NCI-H1694 (cell line): Measurements from ENCODE around the gene TLK1.
"Not testable (repeated sequence)": the region's sequence is repeated elsewhere in the genome, so short reads cannot be mapped to it uniquely, and the experiment has no call there.

ENCODE experiments used
- DNase-seq: peaks from one replicate; lab custom pipeline; 2025; lab: John Stamatoyannopoulos, UW

Gene TLK1

DNA sequence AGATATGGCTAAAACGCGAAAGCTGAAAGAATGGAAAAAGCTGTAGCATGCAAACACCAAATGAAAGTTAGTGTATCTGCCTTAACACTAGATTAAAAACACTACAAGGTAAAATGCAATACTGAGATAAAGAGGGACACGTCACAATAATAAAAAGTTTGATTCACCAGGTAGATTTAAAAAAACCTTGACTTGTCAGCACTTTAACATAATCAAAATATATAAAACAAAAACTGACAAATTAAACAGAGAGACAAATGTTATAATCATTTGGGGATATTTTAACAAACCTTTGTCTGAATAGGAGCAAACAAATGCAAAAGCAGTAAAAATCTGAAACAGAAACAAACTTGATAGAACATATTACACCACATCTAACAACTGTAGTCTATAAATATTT lies 18.3 kb downstream of the TLK1 start:
- no peak for DNase-seq

DNA sequence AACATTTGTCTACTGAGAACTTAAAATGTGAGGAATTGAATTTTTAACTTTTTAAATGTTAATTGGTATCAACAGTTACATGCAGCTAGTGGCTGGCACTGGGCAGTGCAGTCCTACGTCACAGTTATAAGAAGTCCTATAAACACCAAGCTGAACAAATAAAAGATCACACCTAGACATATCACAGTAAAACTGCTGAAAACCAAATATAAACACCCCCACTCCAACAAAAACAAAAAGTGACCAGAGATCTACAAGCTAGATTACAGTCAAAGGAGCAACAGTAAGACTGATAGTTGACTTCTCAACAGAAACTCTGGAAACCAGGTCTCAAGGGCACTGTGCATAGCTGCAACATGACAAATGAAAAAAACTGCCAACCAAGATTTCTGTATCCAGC lies 19.4 kb downstream of the TLK1 start:
- DNase-seq = no peak

GRCh38 chr2:171139860-171140259 lies 20.8 kb downstream of the TLK1 start:
- no peak for DNase-seq

GRCh38 chr2:171136024-171136423 lies 24.7 kb downstream of the TLK1 start:
- DNase-seq = no peak

DNA sequence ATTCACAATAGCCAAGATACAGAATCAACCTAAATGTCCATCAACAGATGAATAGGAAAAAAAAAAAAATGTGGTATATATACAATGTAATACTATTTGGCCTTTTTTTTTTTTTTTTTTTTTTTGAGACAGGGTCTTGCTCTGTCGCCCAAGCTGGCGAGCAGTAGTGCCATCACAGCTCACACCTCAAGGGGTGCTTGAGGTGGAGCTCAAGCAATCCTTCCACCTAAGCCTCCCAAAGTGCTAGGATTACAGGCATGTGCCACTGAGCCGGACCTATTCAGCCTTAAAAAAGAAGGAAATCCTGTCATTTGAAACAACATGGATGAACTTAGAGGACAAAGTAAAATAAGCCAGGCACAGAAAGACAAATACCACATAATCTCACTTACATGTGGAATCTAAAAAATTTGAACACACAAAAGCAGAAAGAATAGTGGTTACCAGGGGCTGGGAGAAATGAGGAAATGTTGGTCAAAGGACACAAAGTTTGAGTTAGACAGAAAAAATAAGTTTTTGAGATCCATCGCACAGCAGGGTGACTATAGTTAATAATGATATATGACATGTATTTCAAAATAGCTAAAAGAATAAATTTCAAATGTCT lies 26.0 kb downstream of the TLK1 start:
- no peak for DNase-seq

- DNase-seq = no peak
Measured at GRCh38 chr2:171132086-171132485, 28.6 kb downstream of the TLK1 start.

DNA sequence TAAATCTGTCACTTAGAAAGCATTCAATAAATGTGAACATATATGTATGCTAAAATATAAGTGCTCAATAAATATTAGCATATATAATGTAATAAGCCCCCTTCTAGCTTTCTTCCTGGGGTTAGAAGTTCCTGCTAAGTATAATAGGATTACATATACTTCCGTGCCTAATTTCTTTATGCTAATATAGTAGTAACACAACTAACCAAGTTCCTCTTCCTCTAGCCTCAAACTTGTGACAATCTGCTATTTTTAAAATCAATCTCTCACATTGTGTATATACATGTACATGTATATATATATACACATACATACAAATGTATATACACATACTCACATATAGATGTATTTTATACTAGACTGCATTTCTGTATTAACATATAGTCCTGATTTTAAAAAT lies 32.2 kb downstream of the TLK1 start:
- no peak for DNase-seq

DNA sequence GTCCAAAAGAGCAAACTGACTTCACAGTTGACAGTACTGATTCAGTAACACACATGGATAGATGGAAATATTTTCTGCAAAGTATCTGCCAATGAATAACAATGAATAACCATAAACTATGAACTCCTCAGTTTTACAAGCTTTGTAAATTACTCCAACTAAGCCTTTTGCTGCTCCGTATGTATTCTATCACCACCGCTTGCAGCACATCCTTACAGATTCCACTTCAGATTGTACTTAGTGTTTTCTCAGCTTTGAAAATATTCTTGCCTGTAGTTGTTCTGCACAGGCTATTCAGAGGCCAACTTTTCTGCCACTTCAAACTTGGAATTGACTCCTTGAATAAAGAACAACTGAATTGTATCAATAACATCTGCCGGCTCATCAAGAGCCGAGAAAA lies 36.2 kb downstream of the TLK1 start:
- DNase-seq = no peak

GRCh38 chr2:171109571-171109970 lies 51.1 kb downstream of the TLK1 start:
- no peak for DNase-seq

- DNase-seq = no peak
Measured at GRCh38 chr2:171109020-171109419, 51.7 kb downstream of the TLK1 start.

DNA sequence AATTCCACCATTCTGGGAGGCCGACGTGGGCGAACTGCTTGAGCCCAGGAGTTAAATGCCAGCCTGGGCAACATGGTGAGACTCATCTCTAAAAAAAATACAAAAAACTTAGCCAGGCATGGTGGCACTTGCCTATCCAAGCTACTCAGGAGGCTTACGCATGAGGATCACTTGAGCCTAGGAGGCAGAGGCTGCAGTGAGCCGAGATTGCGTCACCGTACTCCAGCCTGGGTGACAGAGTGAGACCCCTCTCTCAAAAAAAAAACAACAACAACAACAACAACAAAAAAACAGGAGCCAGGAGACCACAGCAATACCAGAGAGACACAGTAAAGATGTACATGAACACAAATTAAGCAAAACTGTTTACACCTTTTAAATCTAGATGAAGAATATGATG lies 52.9 kb downstream of the TLK1 start:
- no peak for DNase-seq

- DNase-seq = no peak
Measured at GRCh38 chr2:171104379-171104778, 56.3 kb downstream of the TLK1 start.

GRCh38 chr2:171102802-171103201 lies 57.9 kb downstream of the TLK1 start:
- DNase-seq = no peak

DNA sequence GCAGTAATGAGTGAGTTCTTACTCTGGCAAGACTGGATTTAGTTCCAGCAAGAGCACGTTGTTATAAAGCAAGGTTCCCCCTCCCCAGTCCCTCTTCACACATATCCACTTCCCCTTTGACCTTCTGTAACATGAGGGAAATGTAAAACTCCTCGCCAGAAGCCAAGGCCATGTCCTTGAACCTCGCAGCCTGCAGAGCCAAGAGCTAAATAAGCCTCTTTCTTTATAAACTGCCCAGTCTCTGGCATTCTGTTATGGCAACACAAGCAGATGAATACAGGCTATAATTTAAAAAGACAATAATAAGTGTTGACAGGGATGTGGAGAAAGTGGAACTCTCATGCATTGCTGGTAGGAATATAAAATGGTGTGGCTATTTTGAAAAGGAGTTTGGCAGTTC lies 60.3 kb downstream of the TLK1 start:
- DNase-seq = no peak

DNA sequence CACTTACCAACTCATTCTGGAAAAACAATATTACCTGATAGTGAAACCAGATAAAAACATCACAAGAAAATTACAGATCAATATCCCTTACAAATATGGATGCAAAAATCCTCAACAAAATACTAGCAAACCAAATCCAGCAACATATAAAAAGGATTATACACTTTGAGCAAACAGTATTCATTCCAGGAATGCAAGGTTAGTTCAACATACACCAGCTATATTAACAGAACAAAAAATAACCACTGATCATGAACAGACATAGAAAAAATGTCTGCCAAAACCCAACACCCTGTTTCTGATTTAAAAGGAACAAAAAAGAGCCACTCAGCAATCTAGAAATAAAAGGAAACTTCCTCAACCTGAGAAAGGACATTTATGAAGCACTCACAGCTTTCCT lies 62.1 kb downstream of the TLK1 start:
- DNase-seq = no peak

DNA sequence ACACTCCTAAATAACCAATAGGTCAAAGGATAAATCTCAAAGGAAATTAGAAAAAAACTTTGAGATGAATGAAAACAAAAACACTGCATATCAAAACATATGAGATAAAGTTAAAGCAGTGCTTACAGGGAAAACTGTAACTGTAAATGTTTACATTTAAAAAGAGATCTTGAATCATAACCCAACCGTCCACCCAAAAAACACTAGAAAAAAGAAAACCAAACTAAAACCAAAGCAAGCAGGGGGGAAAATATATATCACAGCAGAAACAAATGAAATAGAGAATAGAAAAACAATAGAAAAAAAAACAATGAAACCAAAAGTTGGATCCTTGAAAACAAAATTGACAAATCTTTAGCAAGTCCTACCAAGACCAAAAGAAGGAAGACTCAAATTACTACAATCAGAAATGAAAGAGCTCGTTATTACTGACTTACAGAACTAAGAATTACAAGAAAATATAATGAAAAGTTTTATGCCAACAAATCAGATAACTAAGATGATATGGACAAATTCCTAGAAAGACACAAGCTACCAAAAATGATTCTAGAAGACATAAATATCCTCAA lies 65.6 kb downstream of the TLK1 start:
- DNase-seq = no peak

GRCh38 chr2:171091517-171091916 lies 69.2 kb downstream of the TLK1 start:
- not testable (repeated sequence) for DNase-seq

- no peak for DNase-seq
Measured at GRCh38 chr2:171089489-171089888, 71.2 kb downstream of the TLK1 start.

- no peak for DNase-seq
Measured at GRCh38 chr2:171088057-171088834, 72.4 kb downstream of the TLK1 start.

- no peak for DNase-seq
Measured at GRCh38 chr2:171087547-171087946, 73.1 kb downstream of the TLK1 start.

- DNase-seq = no peak
Measured at GRCh38 chr2:171086352-171087290, 74.1 kb downstream of the TLK1 start.

- no peak for DNase-seq
Measured at GRCh38 chr2:171084128-171084527, 76.6 kb downstream of the TLK1 start.
